HG03469 (cell line): ENCODE data around the gene KLK15.
"Not testable (repeated sequence)": the region's sequence is repeated elsewhere in the genome, so short reads cannot be mapped to it uniquely, and the experiment has no call there.

ENCODE experiments used
- ATAC-seq: cut with Tn5 transposase; IDR thresholded peaks from one replicate; pipeline ENCODE4 v1.9.1; 2021; ENCODE audit warnings: mild to moderate bottlenecking, moderate library complexity, moderate number of reproducible peaks; ENCODE audit not compliant: unreplicated experiment

Gene KLK15

GRCh38 chr19:50821248-50821612, 12.1 kb downstream of the KLK15 start:
- ATAC-seq = no peak

- ATAC-seq = no peak
These were observed 12.7 kb downstream of the KLK15 start for GRCh38 chr19:50820549-50821247.

- ATAC-seq = no peak
These were observed 13.3 kb downstream of the KLK15 start for GRCh38 chr19:50820086-50820485.

- no peak for ATAC-seq
These were observed 13.7 kb downstream of the KLK15 start for GRCh38 chr19:50819636-50820035.

- ATAC-seq = no peak
These were observed 14.4 kb downstream of the KLK15 start for GRCh38 chr19:50818859-50819472.

- peak; percentile 37 for ATAC-seq
These were observed 15.2 kb downstream of the KLK15 start for GRCh38 chr19:50817941-50818858.

GRCh38 chr19:50815439-50815838, 17.9 kb downstream of the KLK15 start:
- ATAC-seq = no peak

GRCh38 chr19:50814883-50815282, 18.5 kb downstream of the KLK15 start:
- ATAC-seq = no peak

- ATAC-seq = no peak
These were observed 20.9 kb downstream of the KLK15 start for GRCh38 chr19:50812474-50812873.

- ATAC-seq = not testable (repeated sequence)
These were observed 21.6 kb downstream of the KLK15 start for GRCh38 chr19:50811622-50812238.

GRCh38 chr19:50808856-50809255, 24.5 kb downstream of the KLK15 start:
- ATAC-seq = no peak

GRCh38 chr19:50804420-50805272, 28.7 kb downstream of the KLK15 start:
- ATAC-seq = peak; percentile 74

GRCh38 chr19:50803633-50804419, 29.5 kb downstream of the KLK15 start:
- ATAC-seq = no peak

GRCh38 chr19:50801107-50801506, 32.3 kb downstream of the KLK15 start:
- no peak for ATAC-seq

- ATAC-seq = no peak
These were observed 33.9 kb downstream of the KLK15 start for GRCh38 chr19:50799547-50799851.

- ATAC-seq = no peak
These were observed 34.5 kb downstream of the KLK15 start for GRCh38 chr19:50798659-50799546.

GRCh38 chr19:50797781-50798658, 35.4 kb downstream of the KLK15 start:
- no peak for ATAC-seq

GRCh38 chr19:50797429-50797780, 36.0 kb downstream of the KLK15 start:
- no peak for ATAC-seq
